Measurements from ENCODE around the gene OTX2. TPM values are rescaled to one million over a fixed set of nuclear protein-coding genes. Genes with fewer than 3 reads are reported as not detected.

The OTX2 gene
- total RNA-seq, 1 donor from 2014 or later = not detected

DNA sequence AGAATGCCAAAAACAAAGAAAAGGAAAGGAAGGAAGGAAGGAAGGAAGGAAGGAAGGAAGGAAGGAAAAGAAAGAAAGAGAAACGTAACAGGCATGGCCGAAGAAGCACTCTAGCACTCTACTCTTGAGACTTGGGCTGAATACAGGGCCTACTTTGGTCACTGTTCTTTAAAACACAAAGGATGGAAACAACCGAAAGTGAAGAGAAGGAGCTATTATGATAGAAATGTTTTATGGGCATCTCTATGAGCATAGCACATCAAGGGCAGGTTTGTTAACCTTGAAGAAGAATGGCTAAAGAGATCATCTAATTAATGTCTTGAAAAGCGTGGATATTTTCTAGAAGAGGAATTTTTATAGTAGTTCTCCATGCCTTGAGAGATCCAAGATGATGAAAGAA lies 15.9 kb upstream of the OTX2 start:
- TF ChIP-seq, protein P1, sequence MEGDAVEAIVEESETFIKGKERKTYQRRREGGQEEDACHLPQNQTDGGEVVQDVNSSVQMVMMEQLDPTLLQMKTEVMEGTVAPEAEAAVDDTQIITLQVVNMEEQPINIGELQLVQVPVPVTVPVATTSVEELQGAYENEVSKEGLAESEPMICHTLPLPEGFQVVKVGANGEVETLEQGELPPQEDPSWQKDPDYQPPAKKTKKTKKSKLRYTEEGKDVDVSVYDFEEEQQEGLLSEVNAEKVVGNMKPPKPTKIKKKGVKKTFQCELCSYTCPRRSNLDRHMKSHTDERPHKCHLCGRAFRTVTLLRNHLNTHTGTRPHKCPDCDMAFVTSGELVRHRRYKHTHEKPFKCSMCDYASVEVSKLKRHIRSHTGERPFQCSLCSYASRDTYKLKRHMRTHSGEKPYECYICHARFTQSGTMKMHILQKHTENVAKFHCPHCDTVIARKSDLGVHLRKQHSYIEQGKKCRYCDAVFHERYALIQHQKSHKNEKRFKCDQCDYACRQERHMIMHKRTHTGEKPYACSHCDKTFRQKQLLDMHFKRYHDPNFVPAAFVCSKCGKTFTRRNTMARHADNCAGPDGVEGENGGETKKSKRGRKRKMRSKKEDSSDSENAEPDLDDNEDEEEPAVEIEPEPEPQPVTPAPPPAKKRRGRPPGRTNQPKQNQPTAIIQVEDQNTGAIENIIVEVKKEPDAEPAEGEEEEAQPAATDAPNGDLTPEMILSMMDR (IDR thresholded peaks at IDR 0.05; ENCODE audit: insufficient read depth, low read length, poor library complexity, severe bottlenecking) = no peak
- no peak overlapping the region for H3K4me3 ChIP-seq (ENCODE audit: low read depth, low read length)
- peaks cover 6% of the 10 kb centered on the region for H3K27me3 ChIP-seq (ENCODE audit: control insufficient read depth, insufficient read depth, low read length)
- no peaks in the 10 kb centered on the region for H3K36me3 ChIP-seq (ENCODE audit: control insufficient read depth, insufficient read depth, low read length)
- no peak for DNase-seq (ENCODE audit: low read depth)

DNA sequence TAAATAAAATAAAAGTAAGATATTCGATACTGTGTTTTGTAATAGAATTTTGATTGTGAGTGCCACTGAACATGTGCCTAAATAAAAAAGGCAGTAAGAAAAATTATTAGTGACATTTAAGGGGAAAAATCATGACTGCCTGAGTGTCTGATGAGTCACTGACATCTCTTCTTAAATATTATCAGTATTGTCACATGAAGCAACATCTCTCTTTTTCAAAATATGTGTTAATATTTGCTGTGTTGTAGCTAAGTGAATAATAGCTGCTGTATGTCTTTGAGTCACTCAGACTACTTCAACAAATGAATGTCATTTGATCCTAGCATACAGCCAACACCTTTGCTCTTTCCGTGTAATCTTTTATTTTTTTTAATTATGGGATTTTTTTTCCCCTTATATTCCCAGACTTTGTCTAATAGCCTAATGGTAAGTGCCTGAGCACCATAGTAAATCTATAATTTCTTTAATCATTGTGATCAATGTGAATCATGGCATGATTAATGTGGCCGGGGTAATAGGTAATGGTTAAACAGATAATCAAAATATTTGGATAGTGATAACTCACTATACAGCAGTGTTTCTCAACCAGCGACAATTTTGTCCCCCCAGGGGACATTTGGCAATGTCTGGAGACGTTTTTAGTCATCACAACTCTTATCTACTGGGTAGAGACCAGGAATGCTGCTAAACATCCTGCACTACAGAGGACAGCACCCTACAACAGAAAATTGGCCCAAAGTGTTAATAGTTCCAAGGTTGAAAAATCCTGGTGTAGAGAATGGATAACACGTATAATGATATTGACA lies 11.7 kb upstream of the OTX2 start:
- TF ChIP-seq, protein P1 (IDR thresholded peaks at IDR 0.05; ENCODE audit: insufficient read depth, low read length, poor library complexity, severe bottlenecking) = no peak
- H3K4me3 ChIP-seq (ENCODE audit: low read depth, low read length) = no peak overlapping the region
- DNase-seq (ENCODE audit: low read depth) = no peak
- H3K27me3 ChIP-seq (ENCODE audit: control insufficient read depth, insufficient read depth, low read length) = peaks cover 23% of the 10 kb centered on the region
- H3K36me3 ChIP-seq (ENCODE audit: control insufficient read depth, insufficient read depth, low read length) = no peaks in the 10 kb centered on the region

DNA sequence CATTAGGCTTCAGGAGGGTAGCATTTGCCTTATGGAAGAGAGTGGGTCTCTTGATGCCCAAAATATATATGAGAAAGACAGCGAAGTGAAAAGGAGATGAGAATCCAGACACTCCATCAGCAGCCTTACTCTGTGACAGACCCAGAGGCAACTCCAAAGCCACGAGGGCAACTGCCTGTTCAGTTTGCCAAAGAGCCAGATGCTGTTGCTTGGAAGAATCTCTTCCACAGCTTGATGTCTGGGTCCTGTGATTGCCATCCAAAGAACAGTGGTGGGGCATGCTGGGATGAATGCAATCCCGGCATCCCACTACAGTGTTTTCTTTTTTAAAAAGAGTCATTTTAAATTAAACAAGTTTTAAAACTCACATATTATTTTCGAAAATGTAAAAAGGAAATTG lies 10.9 kb upstream of the OTX2 start:
- TF ChIP-seq, protein P1 (IDR thresholded peaks at IDR 0.05; ENCODE audit: insufficient read depth, low read length, poor library complexity, severe bottlenecking) = no peak
- Histone ChIP-seq H3K27me3 (ENCODE audit: control insufficient read depth, insufficient read depth, low read length) (peaks cover 31% of the 10 kb centered on the region), H3K4me3 (ENCODE audit: low read depth, low read length) (no peak overlapping the region), H3K36me3 (ENCODE audit: control insufficient read depth, insufficient read depth, low read length) (no peaks in the 10 kb centered on the region)
- no peak for DNase-seq (ENCODE audit: low read depth)

DNA sequence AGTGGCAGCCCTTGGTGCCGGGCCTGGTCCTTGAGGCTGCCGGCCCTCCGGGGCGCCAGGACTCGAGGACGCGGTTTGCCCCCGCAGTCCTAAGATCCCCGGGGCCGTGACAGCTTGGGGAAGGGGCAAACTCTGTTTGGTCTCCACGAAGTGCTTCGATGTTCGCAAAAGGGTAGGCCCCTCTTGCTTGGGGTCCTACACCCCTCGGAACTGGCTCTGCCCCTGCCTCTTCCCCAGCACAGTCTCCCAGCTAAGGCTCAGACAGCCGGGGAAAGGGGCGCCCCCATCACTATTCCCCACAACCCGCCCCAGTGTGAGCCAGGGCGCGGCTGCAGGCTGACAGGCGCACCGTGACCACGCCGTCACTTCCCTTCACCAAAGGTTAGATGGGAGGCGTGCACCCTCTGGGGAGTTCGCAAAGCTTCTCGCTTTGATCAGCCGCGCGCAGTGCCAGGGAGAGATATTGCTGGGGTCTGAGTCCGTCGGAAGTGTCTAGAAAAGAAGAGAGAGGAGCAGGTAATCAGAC lies 7.2 kb upstream of the OTX2 start:
- TF ChIP-seq, protein P1 (IDR thresholded peaks at IDR 0.05; ENCODE audit: insufficient read depth, low read length, poor library complexity, severe bottlenecking) = no peak
- peaks cover 45% of the 10 kb centered on the region for H3K27me3 ChIP-seq (ENCODE audit: control insufficient read depth, insufficient read depth, low read length)

DNA sequence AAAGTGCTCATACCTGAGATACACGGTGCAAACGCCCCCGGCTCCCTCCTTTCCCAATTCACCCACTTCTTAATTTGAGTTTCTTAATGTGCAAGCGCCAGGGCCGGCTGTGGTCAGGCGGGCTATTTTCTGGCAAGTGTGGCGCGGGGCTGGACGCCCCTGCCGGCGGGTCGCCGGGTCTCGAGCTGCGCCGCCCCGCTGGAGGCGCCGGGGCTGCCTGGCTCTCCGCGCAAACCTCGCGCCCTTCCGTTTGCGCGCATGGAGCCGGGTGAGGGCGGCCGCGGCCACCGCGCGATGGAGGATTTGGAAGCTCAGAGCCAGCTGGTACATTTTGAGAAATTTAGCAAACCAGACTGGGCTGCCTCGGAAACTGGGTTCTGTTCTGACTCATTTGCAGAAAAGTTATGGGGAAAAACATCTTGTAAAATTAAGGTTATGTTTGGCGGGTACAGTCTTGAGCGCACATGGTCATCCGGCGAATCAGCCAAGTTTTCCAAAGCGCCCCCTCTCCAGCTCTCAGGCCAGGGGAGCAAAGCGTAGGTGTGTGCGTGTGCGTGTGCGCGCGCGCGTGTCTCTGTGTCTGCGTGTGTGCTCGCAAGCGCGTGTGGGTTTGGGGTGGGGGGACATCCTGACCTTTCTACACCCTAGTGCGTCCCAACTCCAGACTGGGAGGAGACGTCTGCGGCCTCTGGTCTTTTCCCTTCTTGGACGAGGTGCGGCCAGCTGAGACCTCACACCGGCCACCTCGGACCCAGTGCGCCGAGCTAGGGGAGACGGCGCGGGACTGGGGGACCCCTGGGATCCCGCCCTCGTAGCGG lies 6.5 kb upstream of the OTX2 start:
- TF ChIP-seq, protein P1 (IDR thresholded peaks at IDR 0.05; ENCODE audit: insufficient read depth, low read length, poor library complexity, severe bottlenecking) = no peak
- Histone ChIP-seq H3K36me3 (ENCODE audit: control insufficient read depth, insufficient read depth, low read length) (no peaks in the 10 kb centered on the region), H3K27me3 (ENCODE audit: control insufficient read depth, insufficient read depth, low read length) (peaks cover 50% of the 10 kb centered on the region)

More for the DNA sequence above, 7.2 kb upstream of the OTX2 start:
- Histone ChIP-seq H3K36me3 (ENCODE audit: control insufficient read depth, insufficient read depth, low read length) (no peaks in the 10 kb centered on the region), H3K4me3 (ENCODE audit: low read depth, low read length) (no peak overlapping the region)
- no peak for DNase-seq (ENCODE audit: low read depth)

More for the DNA sequence above, 6.5 kb upstream of the OTX2 start:
- H3K4me3 ChIP-seq (ENCODE audit: low read depth, low read length) = no peak overlapping the region
- no peak for DNase-seq (ENCODE audit: low read depth)
